Jurkat, Clone E6-1 (cell line): ENCODE results near the gene DGKQ.
"Not testable (repeated sequence)": the region's sequence is repeated elsewhere in the genome, so short reads cannot be mapped to it uniquely, and the experiment has no call there.

Source experiments
- DNase-seq: peaks from one replicate; pipeline ENCODE4 v3.0.0-alpha.2; 2011; ENCODE audit warnings: low read depth, low spot score
- H3K4me3 ChIP-seq: 2 replicates; pipeline ENCODE4 v1.5.1; 2011; ENCODE audit warnings: mild to moderate bottlenecking, low read length, control low read depth, moderate library complexity

Gene DGKQ

GRCh38 chr4:931960-932712 is 41.2 kb downstream of the DGKQ start, which contains the start of the genes GAK and TMEM175:
TSS of gene GAK (minus strand) at chr4:932316. CDS start at chr4:932187, 129 bp downstream.
TSS of gene TMEM175 (plus strand) at chr4:932460. CDS start at chr4:947740, 15,280 bp downstream.
- peak; percentile 91 for DNase-seq
- H3K4me3 ChIP-seq = peak within 1 kb of the TSS; percentile 98

GRCh38 chr4:931194-931959 is 42.0 kb downstream of the DGKQ start:
- peak overlapping the region; percentile 98 for H3K4me3 ChIP-seq
- no peak for DNase-seq

- H3K4me3 ChIP-seq = peak overlapping the region; percentile 98
- DNase-seq = no peak
Measured at GRCh38 chr4:930827-931193, 42.6 kb downstream of the DGKQ start.

GRCh38 chr4:930028-930551 is 43.3 kb downstream of the DGKQ start:
- DNase-seq = peak; percentile 38
- peak overlapping the region; percentile 8 for H3K4me3 ChIP-seq

GRCh38 chr4:929096-929765 is 44.1 kb downstream of the DGKQ start:
- DNase-seq = no peak
- H3K4me3 ChIP-seq = no peak overlapping the region

- not testable (repeated sequence) for DNase-seq, H3K4me3 ChIP-seq
Measured at GRCh38 chr4:927566-927965, 45.8 kb downstream of the DGKQ start.

- no peak for DNase-seq
- H3K4me3 ChIP-seq = no peak overlapping the region
Measured at GRCh38 chr4:926538-926937, 46.8 kb downstream of the DGKQ start.

- no peak overlapping the region for H3K4me3 ChIP-seq
- no peak for DNase-seq
Measured at GRCh38 chr4:925771-926500, 47.4 kb downstream of the DGKQ start.

- H3K4me3 ChIP-seq = no peak overlapping the region
- DNase-seq = no peak
Measured at GRCh38 chr4:925171-925570, 48.2 kb downstream of the DGKQ start.

GRCh38 chr4:924107-925096 is 49.0 kb downstream of the DGKQ start:
- H3K4me3 ChIP-seq = no peak overlapping the region
- no peak for DNase-seq

GRCh38 chr4:921830-922331 is 51.5 kb downstream of the DGKQ start:
- H3K4me3 ChIP-seq = no peak overlapping the region; the same call in 1 of the 2 replicates

GRCh38 chr4:919004-919680 is 54.2 kb downstream of the DGKQ start:
- not testable (repeated sequence) for H3K4me3 ChIP-seq

More at GRCh38 chr4:921830-922331, 51.5 kb downstream of the DGKQ start:
- DNase-seq = peak; percentile 81

GRCh38 chr4:918591-918990 is 54.8 kb downstream of the DGKQ start:
- H3K4me3 ChIP-seq, DNase-seq: not testable (repeated sequence)

More at GRCh38 chr4:919004-919680, 54.2 kb downstream of the DGKQ start:
- DNase-seq = not testable (repeated sequence)

- no peak for DNase-seq
- H3K4me3 ChIP-seq = no peak overlapping the region
Measured at GRCh38 chr4:917992-918391, 55.4 kb downstream of the DGKQ start.

GRCh38 chr4:917466-917865 is 55.9 kb downstream of the DGKQ start:
- no peak for DNase-seq

GRCh38 chr4:915595-915994 is 57.8 kb downstream of the DGKQ start:
- DNase-seq = no peak

More at GRCh38 chr4:917466-917865, 55.9 kb downstream of the DGKQ start:
- no peak overlapping the region for H3K4me3 ChIP-seq

GRCh38 chr4:915041-915474 is 58.3 kb downstream of the DGKQ start:
- no peak for DNase-seq
- H3K4me3 ChIP-seq = no peak overlapping the region

More at GRCh38 chr4:915595-915994, 57.8 kb downstream of the DGKQ start:
- H3K4me3 ChIP-seq = no peak overlapping the region
